T-helper 1 cell (primary cell): ENCODE data around the gene STAM.

Experiments
- DNase-seq, 5 donors: peaks; one replicate each; pipeline ENCODE4 v3.0.0-alpha.2; 2012 to 2020

The STAM gene

DNA sequence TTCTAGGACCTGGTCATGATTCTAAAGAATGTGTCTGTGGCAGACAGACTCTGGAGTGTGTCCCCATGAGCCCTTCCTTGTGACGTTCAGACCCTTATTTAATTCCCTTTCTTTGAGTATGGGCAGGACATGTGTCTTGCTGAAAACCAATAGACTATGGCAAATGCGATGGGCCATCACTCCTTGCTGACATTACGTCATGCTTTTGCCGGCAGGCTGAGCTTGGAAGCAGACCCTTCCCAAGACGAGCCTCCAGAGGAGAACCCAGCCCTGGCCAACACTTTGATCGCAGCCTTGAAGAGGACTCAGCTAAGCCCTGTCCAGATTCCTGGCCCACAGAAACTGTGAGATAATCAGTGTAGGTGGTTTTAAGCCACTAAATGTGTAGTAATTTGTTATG, 89.7 kb downstream of the STAM start:
- DNase-seq = no peak

DNA sequence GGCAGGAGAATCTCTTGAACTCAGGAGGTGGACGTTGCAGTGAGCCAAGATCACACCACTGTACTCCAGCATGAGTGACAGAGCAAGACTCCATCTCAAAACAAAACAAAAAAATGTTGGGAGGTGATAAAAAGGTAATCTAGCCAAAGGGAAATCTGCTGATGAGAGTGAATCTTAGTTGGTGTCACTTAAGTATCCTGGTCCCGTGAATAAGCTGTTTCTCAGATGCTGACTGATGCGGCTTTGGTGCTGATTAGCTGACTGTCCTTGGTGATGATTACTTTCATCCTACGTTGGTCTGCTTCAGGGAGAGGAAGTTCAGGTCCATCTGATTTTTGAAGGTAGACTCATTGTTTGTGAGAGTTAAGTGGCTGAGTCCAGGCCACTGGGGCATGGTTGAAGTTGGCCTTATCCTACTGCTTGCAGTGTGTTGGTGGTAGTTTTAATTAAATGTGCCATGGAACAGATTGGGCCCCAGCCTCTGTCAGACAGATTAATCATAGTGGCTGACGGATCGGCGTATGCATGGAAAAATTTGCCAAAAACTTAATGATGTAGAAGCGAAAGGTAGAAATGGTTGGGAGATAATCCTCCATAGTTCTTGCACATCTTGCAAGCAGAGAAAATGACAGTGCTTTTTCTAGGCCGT, 90.6 kb downstream of the STAM start:
- DNase-seq = no peak

GRCh38 chr10:17735166-17735941, 91.4 kb downstream of the STAM start:
- DNase-seq = no peak

DNA sequence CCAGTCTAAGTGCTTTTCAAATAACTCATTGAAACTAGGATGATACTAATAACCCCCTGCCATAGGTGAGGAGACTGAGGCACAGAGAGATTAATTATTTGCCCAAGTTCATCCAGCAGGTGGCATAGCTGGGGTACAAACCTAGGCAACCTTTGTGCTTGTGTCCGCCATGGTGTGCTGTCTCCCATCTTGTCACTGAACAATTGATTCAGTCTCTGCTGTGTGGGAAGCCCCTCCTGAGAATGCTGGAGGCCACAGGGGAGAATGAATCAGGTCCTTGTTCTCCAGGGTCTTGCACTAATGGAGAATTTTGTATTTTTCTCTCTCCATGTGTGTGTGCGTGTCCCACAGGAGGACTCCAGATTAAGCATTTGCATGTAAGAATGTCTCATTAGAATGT, 92.3 kb downstream of the STAM start:
- no peak for DNase-seq

DNA sequence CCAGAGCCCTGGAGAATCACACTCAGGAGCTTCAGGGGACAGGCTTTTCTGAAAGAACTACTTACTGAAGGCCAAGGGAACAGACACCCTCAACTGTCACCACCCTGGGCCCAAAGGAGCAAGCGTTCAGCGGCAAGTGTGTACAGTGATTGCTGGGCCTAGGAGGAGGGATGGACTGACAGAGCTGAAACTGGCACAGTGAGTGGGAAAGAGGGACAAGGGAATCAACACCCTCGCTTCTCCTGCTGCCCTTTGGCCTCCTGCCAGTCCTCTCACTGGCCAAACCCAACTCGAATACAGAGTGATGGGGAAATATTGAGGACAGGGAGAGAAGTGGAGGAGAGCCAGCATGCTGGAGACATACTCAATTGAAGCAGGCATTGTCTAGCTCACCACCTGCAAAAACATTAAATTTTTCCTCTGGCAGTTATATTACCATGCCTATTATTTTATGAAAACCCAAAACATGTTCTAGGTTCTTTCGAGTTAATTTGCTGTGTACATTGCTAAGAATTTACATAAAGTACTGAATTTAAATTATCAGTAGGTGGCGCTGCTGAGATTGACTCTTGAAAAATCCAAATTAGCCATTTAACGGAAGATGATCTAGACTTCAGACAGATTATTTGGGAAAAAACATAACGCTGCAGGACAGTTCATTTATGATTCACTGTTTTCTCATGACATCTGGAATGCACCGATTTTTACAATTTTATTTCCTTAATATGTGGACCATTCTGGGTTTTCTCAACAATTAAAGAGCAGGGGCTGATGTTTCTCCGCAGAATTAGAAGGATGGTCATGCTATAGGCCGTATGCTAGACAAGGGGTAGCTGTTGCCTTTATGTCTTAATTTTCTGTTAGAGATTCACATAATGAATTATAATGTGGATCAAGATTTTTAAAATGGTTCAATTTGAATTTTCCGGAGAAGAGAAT, 93.3 kb downstream of the STAM start:
- peak in 1 of 5 donors; percentile 22 for DNase-seq

DNA sequence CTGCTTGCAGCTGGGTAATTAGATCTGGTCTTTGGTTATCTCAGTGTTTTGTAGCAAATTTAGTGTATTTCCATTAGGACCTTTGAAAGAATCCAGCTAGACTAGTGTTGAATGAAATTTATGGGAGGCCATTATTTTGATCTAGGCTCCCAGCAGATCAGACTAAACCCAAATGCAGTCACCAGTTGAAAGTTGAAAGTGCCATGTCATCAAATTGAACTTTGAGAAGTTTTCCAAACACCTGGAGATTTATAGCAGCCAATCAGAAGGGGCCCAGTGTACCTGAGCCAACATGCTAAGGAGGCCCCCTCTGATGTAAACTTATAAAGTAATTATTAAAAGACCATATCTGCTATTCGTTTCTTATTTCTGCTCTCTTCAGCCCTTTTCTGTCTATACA, 96.7 kb downstream of the STAM start:
- no peak for DNase-seq

DNA sequence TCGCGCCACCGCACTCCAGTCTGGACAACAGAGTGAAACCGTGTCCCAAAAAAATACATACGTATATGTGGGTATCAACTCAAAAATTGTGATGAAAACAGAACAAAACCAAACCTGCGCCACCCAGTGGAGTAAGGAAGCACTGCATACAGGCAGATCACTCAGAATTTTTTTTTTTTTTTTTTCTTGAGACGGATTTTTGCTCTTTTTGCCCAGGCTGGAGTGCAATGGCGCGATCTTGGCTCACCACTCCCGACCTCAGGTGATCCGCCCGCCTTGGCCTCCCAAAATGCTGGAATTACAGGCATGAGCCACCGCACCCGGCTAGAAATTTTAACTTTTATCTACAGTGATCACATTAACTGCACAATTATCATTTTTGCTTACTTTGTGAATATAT, 99.0 kb downstream of the STAM start:
- peak; percentile 25 to 70 (median 47) for DNase-seq

GRCh38 chr10:17743437-17743836, 99.5 kb downstream of the STAM start:
- DNase-seq = no peak

DNA sequence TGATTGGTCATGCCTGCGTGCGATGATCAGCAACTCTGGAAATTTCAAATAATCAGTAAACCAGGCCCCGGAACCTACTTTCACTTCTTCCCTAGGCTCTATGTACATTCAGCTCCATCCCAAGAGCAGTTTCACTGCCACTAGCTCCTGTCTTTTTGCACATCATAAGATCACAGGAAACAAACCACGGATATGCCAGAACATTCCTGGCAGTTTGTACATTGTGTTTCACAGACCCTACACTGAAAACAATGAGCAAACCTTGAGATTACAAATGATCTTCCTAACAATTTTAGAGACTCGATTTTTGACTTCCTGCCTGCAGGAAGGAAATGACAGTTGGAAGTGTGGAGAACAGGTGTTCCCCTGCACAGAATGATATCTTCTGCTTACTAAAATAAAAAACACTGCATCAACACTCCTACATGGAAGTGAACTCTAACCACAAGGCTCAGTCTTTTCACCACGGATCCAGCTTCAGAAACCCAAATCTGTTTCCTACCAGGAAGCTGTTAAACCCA, 100.5 kb downstream of the STAM start:
- no peak for DNase-seq

- DNase-seq = no peak
Measured at GRCh38 chr10:17747883-17748550, 104.1 kb downstream of the STAM start.

- no peak for DNase-seq
Measured at GRCh38 chr10:17749890-17750289, 105.9 kb downstream of the STAM start.

DNA sequence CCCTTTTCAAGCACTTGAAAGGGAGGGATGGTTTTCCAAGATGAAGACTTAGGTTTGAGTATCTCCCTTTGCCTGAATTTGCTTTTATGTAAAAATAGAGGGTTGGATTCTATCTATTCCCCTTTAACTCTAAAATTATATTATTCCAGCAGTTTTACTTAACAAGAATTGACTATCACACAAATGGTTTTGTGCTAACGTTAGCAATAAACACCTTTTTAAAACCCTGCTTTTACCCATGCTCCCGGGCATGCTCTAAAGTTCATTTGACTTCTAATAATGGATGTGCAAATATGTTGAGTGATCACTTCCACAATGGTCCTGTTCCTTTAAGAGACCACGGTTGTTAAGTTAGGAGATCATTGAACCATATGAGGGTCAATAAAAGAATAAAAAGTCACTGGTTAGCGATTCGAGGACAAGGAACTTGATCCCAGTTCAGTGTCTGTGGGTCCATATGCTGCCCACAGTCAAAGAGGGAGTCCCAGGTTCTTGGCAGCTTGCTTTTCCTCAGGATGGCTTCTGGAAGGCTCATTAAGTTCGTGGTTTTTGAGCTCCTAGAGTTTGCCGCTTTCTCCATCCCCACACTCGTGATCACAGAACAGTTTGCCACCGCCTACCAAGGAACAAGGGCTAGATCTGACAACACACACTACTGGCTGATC, 108.0 kb downstream of the STAM start, which contains the start of gene TMEM236:
Gene TMEM236, plus strand, starts transcription at position 421 of the 665 bp plus-strand sequence. Its CDS starts 95 bp downstream, at position 516.
- no peak for DNase-seq

DNA sequence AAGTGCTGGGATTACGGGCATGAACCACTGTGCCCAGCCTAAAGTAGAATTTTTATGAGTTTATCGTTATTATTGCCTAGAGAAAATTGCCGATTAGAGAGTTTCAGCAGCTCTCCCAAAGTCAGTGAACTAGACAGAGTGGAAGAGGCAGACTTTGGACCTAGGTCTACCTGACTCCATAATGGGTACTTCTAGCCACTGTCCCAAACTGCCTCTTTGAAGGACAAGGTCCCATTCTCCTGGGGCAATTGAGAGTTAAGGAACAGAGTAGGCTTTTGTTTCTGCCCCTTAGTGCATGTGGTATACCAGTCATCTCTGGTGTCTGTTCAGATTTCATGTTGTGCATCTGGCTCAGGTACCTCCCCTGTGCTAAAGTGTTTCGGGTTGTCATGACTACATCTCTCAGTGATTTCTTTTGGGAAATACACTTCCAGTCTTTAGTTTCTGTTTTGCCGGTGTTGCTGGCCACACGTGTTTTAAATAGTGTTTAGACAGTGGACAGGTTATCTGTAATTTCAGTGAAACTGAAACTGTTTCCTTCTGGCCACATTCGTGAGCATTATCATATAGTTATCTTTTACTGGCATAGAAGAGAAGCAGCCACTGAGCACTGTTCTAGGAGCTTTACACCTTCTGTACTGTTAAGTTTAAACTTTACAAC, 112.7 kb downstream of the STAM start:
- DNase-seq = peak in 1 of 5 donors; percentile 8

- DNase-seq = no peak
Measured at GRCh38 chr10:17758200-17758599, 114.2 kb downstream of the STAM start.

GRCh38 chr10:17758896-17759295, 114.9 kb downstream of the STAM start:
- DNase-seq = no peak

- DNase-seq = no peak
Measured at GRCh38 chr10:17764142-17764541, 120.2 kb downstream of the STAM start.

- DNase-seq = no peak
Measured at GRCh38 chr10:17765602-17766001, 121.7 kb downstream of the STAM start.
